ENCODE results near the gene CPLX3.

The CPLX3 gene

GRCh38 chr15:74835312-74835823 lies 8.9 kb downstream of the CPLX3 start:
- Histone ChIP-seq H3K9me3 (ENCODE audit: insufficient read depth, low read length, severe bottlenecking) (no peaks in the 10 kb centered on the region), H2AFZ (ENCODE audit: low read depth, low read length) (no peak overlapping the region), H3K4me3 (ENCODE audit: low read depth in 1 of 2, low read length in 2 of 2) (no peak overlapping the region), H3K27me3 (ENCODE audit: insufficient read depth, low read length, poor library complexity) (no peaks in the 10 kb centered on the region), H3K36me3 (ENCODE audit: insufficient read depth, low read length) (peaks cover 29% of the 10 kb centered on the region), H3K27ac (ENCODE audit: low read length) (no peak overlapping the region), H3K79me2 (ENCODE audit: insufficient read depth, low read length) (no peaks in the 10 kb centered on the region), H3K4me2 (ENCODE audit: insufficient read depth, low read length) (no peak overlapping the region), H3K4me1 (ENCODE audit: insufficient read depth, low read length) (0 out of 2 replicates have a peak, but pooled peaks cover 5% of the 10 kb centered on the region), H3K9ac (ENCODE audit: low read depth, low read length) (no peak overlapping the region), H4K20me1 (ENCODE audit: insufficient read depth, low read length) (0 out of 2 replicates have a peak, but pooled peaks cover 3% of the 10 kb centered on the region)
- DNase-seq (peak; percentile 50), ATAC-seq (ENCODE audit: insufficient read depth, low read depth) (peak; percentile 69)
- TF ChIP-seq EZH2 (IDR thresholded peaks at IDR 0.05; ENCODE audit: borderline replicate concordance, low read depth, low read length, severe bottlenecking) = no peak
- TF ChIP-seq CTCF (IDR thresholded peaks at IDR 0.05; ENCODE audit: borderline replicate concordance, extremely low read depth, low read length, poor library complexity, severe bottlenecking) = peak; percentile 78

GRCh38 chr15:74836846-74837245 lies 10.4 kb downstream of the CPLX3 start:
- Histone ChIP-seq H3K36me3 (ENCODE audit: insufficient read depth, low read length) (peaks cover 38% of the 10 kb centered on the region), H3K4me2 (ENCODE audit: insufficient read depth, low read length) (no peak overlapping the region), H3K4me3 (ENCODE audit: low read depth in 1 of 2, low read length in 2 of 2) (no peak overlapping the region), H3K79me2 (ENCODE audit: insufficient read depth, low read length) (peaks cover 5% of the 10 kb centered on the region; the same call in 1 of the 2 replicates), H3K27me3 (ENCODE audit: insufficient read depth, low read length, poor library complexity) (no peaks in the 10 kb centered on the region), H3K27ac (ENCODE audit: low read length) (no peak overlapping the region), H3K9me3 (ENCODE audit: insufficient read depth, low read length, severe bottlenecking) (no peaks in the 10 kb centered on the region), H2AFZ (ENCODE audit: low read depth, low read length) (no peak overlapping the region), H4K20me1 (ENCODE audit: insufficient read depth, low read length) (peaks cover 3% of the 10 kb centered on the region; the same call in 1 of the 2 replicates), H3K4me1 (ENCODE audit: insufficient read depth, low read length) (peaks cover 17% of the 10 kb centered on the region), H3K9ac (ENCODE audit: low read depth, low read length) (no peak overlapping the region)
- ATAC-seq (ENCODE audit: insufficient read depth, low read depth) (no peak), DNase-seq (no peak)
- TF ChIP-seq CTCF (IDR thresholded peaks at IDR 0.05; ENCODE audit: borderline replicate concordance, extremely low read depth, low read length, poor library complexity, severe bottlenecking) (no peak), EZH2 (IDR thresholded peaks at IDR 0.05; ENCODE audit: borderline replicate concordance, low read depth, low read length, severe bottlenecking) (no peak)

- Histone ChIP-seq H3K79me2 (ENCODE audit: insufficient read depth, low read length) (peaks cover 12% of the 10 kb centered on the region), H4K20me1 (ENCODE audit: insufficient read depth, low read length) (peaks cover 3% of the 10 kb centered on the region; the same call in 1 of the 2 replicates), H3K4me3 (ENCODE audit: low read depth in 1 of 2, low read length in 2 of 2) (no peak overlapping the region), H3K27me3 (ENCODE audit: insufficient read depth, low read length, poor library complexity) (no peaks in the 10 kb centered on the region), H3K9ac (ENCODE audit: low read depth, low read length) (no peak overlapping the region), H3K36me3 (ENCODE audit: insufficient read depth, low read length) (peaks cover 38% of the 10 kb centered on the region), H3K9me3 (ENCODE audit: insufficient read depth, low read length, severe bottlenecking) (no peaks in the 10 kb centered on the region), H3K4me1 (ENCODE audit: insufficient read depth, low read length) (peaks cover 24% of the 10 kb centered on the region), H3K4me2 (ENCODE audit: insufficient read depth, low read length) (no peak overlapping the region), H2AFZ (ENCODE audit: low read depth, low read length) (no peak overlapping the region), H3K27ac (ENCODE audit: low read length) (no peak overlapping the region)
- DNase-seq (no peak), ATAC-seq (ENCODE audit: insufficient read depth, low read depth) (no peak)
- no peak for TF ChIP-seq EZH2 (IDR thresholded peaks at IDR 0.05; ENCODE audit: borderline replicate concordance, low read depth, low read length, severe bottlenecking)
- TF ChIP-seq CTCF (IDR thresholded peaks at IDR 0.05; ENCODE audit: borderline replicate concordance, extremely low read depth, low read length, poor library complexity, severe bottlenecking) = peak; percentile 31
Observed at GRCh38 chr15:74837482-74838136, 11.2 kb downstream of the CPLX3 start.

All from DND-41 (cell line).